ENCODE measurements around the gene SKI.
"Not testable (repeated sequence)": the region's sequence is repeated elsewhere in the genome, so short reads cannot be mapped to it uniquely, and the experiment has no call there.

SKI gene

DNA sequence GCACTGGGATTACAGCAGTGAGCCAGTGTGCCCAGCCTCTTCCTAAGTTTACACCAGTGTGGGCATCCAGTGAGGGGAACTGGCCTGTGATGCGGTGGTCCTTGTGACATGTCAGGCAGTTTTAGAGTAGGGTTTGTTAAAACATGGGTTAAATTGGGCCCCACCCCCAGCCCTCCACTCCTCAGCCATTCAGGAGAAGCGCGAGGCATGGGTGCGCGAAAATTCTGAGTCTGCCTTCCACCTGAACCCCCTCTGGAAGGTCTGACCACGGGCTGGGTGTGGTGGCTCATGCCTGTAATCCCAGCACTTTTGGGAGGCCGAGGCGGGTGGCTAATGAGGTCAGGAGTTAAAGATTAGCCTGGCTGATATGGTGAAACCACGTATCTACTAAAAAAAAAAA is 51.7 kb downstream of the SKI start:
- no peak for DNase-seq

DNA sequence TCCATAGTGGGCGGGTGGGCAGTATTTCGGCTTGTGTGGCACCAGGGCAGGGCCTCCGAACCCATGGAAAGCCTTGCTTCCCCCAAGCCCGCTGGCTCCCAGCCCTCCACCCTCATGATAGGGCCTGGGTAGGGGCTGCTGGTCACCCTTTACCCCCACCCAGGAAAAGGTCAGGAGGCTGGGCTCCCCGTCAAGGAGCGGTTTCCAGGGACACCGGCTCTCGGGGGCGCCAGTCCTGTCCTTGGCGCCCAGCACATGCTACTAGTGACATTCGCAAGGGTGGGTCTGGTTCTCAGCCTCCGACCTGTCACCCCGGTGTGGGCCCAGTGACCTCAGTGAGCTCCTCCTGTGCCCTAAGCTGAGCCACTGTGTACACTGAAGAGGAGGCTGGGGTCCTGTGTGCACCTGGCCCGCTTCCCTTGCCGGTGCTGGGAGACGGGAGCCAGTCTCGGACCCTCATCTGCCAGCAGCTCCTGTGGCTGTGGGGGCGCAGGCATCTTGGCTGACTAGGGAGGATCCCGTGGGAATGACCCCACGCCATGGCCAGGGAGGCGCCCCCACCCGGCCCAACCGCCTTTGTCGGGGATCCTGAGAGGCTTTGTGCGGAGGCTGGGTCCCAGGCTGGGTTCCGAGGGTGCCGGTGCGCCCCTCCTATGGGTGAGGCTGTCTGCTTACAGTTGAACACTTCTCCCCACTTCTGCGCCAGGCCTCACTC is 54.6 kb downstream of the SKI start:
- DNase-seq, result no peak

DNA sequence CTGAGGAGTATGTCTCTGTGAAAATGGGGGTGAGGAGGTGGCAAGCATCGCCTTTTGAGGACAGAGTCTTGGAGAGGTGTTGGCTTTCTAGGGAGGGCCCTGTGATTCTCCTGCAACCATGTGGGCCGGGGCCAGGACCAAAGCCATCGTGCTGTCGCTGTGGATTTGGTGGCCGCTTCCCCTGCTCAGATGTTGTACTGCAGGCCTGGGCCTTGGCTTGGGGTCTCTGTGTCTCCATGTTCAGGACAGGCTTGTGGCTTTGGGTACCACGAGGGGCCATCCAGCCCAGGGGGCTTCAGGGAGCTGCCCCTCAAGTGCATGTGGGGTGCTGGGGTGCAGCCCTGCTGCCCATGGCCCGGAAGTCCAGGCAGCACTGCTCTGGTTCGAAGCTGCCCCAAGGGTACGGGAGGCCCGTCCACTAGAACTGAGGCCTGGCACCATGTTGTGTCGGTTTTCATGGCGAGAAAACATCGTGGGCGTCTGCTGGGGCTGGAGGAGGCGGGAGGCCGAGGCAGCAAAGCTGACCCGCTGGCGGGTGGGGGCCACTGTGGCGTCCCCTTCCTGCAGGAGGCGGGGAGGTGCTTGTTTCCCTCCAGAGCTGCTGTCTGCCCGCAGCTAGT is 55.4 kb downstream of the SKI start:
- no peak for DNase-seq

DNA sequence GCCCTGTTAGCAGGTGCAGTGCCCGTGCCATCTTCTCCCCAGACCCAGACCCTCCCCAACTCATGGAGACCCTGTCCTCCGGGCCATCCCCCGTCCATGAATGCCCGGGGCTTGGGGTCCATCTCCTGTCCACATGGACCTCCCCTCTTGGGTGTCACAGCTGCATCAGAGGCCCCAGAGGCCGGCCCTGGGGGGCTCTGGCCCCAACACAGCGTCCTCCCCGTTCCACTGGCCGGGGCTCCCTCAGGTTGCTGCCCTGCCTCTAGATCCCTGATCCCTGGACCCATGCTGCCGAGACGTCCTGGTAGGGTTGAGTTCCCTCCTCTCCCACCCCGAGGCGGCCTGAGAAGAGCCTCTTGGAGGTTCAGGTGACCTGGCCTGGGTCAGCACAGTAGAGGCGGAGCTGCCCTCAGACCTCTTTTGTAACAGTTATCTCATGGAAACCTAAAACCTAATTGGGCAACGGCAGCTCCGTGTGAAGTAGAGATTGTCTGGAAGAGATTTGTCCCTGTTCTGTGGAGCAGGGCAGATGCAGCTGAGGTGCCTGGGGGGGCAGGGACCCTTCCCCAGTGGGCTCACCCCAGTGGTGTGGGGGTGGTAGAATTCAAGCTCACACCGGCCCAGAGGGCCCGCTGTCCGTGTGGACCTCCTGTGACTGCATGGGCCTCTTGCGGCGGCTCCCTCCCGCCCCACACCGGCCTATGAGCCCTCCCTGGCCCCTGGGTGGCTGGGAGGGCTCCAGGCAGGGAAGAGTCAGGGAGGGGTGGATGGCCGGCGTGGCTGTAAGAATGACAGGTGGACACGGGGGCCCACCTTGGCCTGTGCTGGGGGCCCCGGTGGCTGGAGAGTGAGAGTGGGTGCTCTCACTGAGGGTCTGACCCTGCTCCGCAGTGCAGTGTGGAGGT is 56.1 kb downstream of the SKI start:
- DNase-seq, result no peak

DNA sequence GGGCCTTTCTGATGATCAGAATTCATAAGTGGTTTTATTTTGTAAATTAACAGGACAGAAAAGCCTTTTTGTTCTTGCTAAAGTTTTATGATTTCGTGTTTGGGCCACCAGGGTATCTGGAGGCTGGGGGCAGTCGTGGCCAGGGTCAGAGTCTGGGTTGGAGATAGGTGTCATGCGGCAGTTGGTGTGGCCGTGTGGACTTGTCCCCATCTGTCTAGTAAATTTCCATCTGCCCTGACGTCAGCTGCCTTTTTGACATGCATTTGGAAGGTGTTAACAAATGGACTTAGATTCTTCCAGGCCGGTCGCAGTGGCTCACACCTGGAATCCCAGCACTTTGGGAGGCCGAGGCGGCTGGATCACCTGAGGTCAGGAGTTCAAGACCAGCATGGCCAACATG is 56.8 kb downstream of the SKI start:
- DNase-seq, result no peak

DNA sequence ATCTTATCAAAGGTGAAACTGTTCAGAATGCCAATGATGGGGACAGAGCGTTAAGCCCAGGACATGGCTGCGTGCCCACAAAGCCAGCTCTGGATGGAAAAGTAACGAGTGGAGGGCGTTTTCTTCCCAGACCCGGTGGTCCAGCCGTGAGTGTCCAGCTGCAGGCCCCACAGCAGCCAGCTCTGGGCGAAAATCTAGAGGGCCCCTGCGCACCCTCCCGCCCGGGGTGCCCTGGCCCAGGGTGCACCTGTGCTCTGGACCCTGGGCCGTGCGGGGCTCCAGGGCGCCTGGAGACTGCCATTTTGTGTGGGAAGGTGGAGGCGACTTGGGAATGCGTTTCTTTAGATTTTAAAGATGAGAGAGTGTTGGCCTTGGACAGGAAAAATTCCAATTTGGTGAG is 58.8 kb downstream of the SKI start:
- no peak for DNase-seq

DNA sequence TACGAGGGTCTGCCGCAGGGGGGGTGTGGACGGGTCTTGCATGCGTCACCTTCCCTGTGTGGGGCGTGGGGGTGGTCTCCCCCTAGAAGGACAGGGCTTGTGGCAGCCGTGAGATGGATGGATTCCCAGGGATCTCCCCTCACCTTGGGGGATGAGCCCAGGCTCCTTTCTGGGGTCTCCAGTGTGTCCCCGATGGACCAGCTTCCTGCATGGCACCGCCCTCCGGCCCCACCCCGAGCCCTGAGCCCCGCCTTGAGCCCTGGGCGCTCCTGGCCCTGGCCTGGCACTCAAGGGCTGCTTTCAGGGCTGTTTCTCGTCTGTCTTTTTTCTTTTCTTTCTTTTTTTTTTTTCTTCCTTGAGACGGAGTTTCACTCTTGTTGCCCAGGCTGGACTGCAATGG is 59.5 kb downstream of the SKI start:
- no peak for DNase-seq

DNA sequence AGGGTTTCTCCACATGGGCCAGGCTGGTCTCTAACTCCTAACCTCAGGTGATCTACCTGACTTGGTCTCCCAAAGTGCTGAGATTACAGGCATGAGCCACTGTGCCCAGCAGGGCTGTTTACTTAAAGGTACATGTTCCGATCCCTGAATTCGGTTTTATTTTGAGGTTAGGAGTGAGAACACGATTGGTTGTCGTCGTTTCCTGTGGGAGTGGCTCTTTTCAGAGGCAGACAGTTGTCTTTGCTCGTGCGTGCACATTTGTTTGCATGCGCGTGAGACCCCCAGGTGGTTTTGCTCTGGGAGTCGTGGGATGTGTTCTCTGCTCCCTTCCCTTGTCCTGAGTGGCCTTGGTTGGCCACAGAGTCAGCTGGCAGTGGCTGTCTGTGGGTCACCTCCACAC is 60.2 kb downstream of the SKI start:
- no peak for DNase-seq

DNA sequence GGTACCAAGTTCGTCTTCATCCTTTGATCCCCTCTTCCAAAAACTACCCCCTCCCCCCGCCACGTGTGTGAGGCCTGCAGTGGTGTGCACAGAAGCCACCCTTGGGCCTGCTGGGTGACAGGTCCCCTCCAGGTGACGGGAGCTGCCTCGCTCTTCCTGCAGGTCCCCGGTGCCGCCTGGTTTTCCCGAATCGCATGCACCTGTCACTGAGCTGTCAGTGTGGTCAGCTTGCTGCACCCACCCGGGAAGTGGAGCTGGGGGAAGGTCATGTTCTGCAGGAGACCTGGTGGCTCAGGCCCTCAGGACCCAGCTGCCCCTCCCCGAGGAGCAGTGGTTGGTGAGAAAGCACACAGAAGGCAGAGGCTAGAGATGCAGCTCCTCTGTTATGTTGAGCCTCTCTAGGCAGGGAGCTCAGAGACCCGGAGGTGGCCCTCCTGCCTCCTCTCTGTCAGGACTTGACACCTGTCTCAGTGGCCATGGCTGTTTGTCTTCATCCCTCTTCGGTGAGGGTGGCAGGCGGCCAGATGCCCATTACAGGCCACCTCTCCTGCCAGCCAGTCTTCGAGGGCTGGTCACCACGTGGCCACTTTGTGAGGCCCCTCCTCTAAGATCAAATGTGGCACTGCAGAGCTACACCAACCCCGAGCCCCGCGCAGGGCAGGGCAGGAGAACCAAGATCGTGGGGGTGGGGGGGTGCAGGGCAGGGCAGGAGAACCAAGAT is 60.9 kb downstream of the SKI start:
- no peak for DNase-seq

DNA sequence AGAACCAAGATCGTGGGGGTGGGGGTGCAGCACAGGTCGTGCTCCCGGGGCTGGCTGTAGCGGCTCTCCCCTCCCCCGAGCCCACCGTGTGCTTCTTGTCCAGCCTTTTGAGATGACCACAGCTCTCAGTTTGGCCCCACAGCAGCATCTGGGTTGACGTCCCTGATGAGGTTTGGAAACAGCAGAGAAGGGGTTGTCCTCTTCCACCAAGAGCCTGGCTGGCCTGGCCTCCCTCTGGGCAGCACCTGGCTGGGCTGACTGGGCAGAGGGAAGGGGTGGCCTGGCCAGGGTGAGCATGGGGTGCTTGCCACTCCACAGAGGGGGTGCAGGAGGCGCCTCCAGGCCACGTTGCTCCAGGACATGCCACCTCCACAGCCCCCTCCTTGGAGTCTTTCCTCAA is 61.5 kb downstream of the SKI start:
- no peak for DNase-seq

DNA sequence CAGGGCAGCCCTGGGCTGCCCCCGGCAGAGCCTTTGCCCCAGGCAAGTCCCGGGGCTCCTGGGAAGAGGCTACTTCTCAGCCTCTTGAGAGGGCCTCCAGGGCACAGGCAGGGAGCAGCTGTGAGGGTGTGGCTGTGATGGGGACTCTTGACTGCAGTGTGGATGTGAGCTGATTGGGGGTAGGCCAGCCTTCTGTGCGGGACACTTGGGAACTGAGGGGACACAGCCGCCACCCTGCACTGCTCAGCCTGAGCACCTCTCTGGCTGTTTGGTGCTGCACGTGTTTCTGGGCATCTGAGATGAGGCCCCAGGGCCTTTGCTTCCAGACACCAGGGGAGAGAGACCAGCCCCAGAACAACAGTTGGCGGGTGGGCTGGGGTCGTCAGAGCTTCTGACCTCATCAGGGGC is 62.1 kb downstream of the SKI start:
- no peak for DNase-seq

DNA sequence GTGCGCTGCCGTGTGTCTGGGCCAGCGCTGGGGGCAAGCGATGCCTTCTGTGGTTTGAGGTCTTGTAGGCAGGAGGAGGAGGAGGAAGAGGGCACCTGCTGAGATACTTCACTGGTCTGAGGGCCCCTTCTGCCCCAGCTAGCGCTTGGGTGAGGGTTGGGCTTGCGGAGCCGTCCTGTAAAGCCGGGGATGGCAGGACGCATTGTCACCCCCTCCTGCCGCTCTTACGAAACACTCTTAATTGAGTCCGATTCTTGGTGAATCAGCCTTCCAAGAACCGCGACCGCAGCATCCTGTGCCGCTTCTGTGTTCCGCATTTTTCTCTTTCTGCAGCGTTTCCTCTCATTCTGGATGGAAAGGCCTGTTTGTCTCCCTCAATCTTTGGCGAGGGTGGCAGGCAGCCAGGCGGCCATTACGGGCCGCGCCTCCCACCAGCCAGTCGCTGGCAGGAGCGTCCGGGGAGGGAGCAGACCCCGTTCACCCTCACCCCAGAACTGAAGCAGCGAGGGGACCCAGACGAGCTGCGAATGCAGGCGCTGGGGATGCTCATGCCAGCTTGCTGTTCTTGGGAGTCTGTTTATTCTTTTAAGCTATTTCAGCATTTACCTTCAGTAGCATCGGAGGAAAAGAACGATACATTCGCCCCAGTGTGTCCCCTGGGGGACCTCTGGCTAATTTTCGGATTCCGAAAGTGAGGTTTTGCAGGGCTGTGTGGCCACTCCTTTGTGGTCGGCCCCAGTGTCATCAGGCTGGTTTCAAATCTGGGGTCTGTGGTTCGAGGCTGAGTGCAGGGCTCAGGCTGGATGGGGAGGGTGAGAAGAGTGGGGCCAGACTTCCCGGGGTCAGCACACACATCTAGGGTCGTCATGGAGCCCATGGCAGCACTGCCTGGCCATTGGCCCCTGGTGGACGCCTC is 62.7 kb downstream of the SKI start:
- DNase-seq, result peak; percentile 52 to 71 (median 68)

DNA sequence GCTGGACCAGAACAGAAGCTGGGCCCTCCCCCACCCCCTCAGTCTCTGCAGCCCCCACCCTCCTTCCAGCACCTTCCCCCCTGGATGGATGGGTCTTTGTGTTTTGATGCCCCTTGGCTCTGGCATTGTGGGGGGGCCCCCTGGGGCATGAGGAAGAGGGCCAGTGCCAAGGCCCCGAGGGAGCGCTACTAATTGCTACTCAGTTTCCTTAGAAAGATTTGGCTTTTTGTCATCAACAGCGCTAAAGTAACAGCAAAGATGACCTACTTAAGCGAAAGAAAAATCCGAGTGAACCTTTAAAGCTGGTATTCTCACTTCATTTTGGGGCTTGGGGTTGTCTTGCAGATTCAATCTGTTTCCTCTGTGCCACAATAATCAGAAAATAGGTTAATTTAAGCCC is 63.5 kb downstream of the SKI start:
- DNase-seq, result no peak

DNA sequence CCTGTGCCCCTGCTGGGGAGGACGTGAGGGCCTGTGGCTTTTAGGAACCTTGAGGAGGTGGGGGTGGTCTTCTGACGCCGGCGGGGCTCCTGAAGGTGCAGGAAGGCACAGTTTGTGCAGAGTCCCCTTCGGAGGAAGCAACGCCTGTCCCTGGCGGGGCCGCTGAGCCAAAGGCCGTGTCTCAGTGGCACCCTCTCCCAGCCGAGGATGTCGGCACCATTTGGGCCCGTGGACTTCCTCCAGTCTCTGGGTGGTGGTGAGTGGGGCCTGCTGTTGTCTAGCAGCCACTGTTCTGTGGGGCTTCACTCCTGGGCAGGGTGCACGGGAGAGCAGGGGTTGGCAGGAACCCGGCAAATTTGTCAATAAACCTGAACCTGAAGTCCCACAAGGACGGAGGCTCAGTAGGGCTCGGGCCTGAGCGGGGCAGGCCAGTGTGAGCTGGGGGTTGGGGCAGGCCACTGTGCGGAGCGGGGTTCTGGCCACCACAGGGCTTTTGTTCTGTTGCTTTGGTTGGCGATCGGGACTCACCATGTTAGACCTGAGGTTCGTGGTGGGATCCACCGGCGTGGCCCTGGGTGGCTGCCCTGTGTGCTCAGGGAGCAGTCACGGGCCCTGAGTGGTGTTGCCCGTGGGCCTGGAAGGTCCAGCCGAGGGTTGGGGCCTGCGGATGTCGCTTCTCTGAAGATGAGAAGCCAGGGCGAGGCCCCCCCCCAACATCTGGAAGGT is 64.8 kb downstream of the SKI start:
- no peak for DNase-seq

DNA sequence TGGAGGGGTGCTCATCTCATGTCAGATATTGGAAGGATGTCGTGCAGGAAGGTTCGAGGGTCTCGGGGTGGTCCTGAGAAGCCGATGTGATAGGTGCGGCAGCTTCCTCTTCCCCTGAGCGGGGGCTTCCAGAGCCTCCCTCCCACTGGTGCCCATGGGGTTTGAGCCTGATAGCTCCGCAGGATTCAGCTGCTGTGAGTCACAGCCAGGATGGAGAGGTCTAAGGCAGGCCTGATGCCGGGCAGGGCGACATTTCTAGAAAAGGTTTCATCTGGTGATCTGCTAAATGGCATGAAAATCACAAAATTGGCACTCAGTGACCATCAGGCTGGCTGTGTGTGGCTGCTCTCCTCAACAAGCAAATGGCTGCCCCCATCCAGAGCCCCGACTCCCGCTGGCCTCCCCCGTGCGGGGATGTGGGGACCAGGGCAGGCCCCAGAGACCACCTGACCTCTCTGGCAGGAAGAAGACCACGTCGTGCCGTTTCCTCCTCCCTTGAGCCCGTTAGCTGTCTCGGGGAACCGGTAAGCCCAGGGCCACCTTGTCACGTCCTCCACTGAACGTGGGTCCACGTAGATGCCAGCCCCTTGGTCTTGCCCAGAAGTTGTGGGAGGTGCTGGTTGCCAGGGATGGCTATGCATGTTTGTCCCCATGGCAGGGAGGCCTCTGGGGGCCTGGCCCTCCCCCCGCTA is 66.1 kb downstream of the SKI start:
- DNase-seq, result no peak

DNA sequence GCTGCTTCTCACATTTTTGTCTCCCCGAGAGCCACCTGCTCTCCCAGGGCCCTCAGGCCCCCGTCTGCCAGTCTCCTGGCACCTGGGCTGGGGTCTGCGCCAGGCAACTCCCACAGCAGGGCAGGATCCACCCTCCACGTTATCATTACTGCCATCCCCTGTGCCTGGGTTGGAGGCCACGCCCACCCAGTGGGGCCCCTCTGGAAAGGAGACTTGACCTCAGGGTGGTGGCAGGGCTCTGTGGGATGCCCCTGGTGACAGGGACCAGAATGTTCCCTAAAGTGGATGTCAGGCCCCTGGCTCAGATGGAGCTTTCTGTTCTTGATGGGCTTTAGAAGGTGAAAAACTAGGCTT is 66.6 kb downstream of the SKI start:
- no peak for DNase-seq

DNA sequence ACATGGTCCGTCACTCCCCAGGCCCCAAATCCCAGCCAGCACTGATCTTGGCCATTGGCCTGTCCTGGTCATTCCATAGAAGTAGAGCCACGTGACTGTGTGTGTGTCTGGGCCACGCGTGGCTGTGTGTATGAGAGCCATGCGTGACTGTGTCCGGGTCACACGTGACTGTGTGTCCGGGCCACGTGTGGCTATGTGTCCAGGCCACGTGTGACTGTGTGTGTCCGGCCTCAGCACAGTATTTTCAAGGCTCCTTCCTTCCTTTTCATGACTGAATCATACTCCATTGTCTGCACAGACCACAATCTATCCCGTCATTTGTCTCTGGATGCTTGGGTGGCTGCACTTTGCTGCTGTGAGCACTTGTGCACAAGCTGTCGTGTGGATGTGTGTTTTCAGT is 67.4 kb downstream of the SKI start:
- DNase-seq, result no peak

DNA sequence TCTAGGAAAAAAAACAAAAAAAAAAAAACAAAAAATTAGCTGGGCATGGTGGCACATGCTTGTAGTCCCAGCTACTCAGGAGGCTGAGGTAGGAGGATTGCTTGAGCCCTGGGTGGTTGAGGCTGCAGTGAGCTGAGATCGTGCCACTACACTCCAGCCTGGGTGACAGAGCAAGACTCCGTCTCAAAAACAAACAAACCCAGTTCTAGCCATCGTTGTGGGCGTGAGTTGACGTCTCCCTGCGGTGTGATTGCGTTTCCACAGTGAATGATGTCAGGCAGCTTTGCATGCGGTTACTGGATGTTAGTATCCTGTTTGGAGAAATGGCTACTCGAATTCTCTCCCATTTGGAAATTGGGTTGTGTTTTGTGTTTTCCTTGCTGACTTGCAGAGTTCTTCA is 68.1 kb downstream of the SKI start:
- DNase-seq, result not testable (repeated sequence)

DNA sequence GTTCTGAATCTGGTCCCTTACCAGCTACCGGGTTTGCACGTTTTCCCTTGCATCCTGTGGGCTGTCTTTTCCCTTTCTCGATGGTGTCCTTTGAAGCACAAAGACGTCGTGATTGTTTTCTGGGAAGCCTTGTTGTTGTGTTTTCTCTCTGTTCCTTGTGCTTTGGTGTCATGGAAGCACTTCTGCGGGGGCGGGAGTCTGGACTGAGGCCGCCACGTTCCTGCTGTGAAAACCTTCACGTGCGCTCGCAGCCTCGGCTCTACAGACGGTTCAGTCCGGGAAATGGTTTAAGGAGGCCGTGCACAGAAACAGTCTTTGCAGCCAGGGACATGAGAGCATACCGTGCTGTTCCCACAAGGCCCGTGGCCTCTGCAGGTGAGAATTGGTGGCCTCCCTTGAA is 68.5 kb downstream of the SKI start:
- DNase-seq, result no peak

DNA sequence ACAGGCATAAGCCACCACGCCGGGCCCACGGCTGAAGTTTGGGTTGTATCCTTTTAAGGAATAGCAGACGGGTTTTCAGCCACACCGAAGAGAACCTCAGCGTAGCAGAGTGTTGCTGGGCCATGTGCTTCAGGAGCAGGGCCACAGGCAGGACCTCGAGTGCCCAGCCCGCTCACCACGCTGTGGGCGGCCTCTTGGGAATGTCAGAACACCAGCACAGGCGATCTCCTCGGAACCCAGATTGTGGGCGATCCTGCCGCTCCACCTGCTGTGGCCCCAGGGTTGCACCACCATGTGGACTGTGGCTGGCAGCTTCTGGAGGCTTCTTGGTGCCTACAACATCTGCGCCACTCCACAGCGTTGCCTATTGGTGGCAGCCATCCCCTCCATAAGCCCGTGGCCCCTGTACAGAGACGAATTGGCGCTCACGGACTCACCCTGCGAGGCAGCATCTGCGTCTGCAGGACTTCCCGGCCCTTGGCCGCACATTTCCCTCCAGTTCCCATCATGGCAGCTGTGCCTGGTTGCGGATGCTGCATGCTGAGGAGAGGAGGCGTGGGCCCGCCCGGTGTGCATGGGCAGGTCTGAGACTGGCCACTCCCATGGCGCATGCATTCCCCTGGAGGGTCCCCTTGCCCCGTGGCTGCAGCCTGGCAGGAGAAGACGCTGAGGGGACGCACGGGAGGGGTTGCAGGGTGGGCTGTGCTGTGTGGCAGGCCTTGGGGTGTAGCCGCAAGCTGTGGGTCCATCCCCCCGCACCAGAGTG is 69.3 kb downstream of the SKI start:
- DNase-seq, result no peak

All from activated CD4-positive, CD25-positive, alpha-beta regulatory T cell (primary cell).